AG10803 (cell line): ENCODE results near the gene PAEP.

Experiments
- DNase-seq: peaks from one replicate; pipeline ENCODE4 v3.0.0; 2010; ENCODE audit warnings: low read depth
- H3K4me3 ChIP-seq: 2 replicates; pipeline ENCODE4 v1.5.1; 2011; ENCODE audit warnings: mild to moderate bottlenecking, low read length, control low read depth
- CTCF ChIP-seq: conservative IDR thresholded peaks from 2 replicates; pipeline ENCODE4 v1.5.1; 2011; ENCODE audit warnings: mild to moderate bottlenecking, low read length, control low read depth, inconsistent platforms

The PAEP gene

GRCh38 chr9:135582966-135583687, 21.6 kb downstream of the PAEP start:
- TF ChIP-seq CTCF = no peak
- no peak for DNase-seq

GRCh38 chr9:135583688-135584011, 22.1 kb downstream of the PAEP start:
- no peak overlapping the region for H3K4me3 ChIP-seq
- no peak for TF ChIP-seq CTCF
- no peak for DNase-seq

More at GRCh38 chr9:135582966-135583687, 21.6 kb downstream of the PAEP start:
- no peak overlapping the region for H3K4me3 ChIP-seq

GRCh38 chr9:135584371-135584770, 22.8 kb downstream of the PAEP start:
- no peak for DNase-seq
- TF ChIP-seq CTCF = no peak
- no peak overlapping the region for H3K4me3 ChIP-seq

- no peak overlapping the region for H3K4me3 ChIP-seq
- no peak for DNase-seq
- no peak for TF ChIP-seq CTCF
Measured at GRCh38 chr9:135584934-135585333, 23.4 kb downstream of the PAEP start.

- DNase-seq = no peak
- no peak for TF ChIP-seq CTCF
- H3K4me3 ChIP-seq = no peak overlapping the region
Measured at GRCh38 chr9:135586601-135587109, 25.1 kb downstream of the PAEP start.

GRCh38 chr9:135587658-135588057, 26.1 kb downstream of the PAEP start:
- H3K4me3 ChIP-seq = no peak overlapping the region
- no peak for DNase-seq
- no peak for TF ChIP-seq CTCF

- H3K4me3 ChIP-seq = no peak overlapping the region
- DNase-seq = no peak
- TF ChIP-seq CTCF = no peak
Measured at GRCh38 chr9:135588371-135588770, 26.8 kb downstream of the PAEP start.
